H9 (cell line): ENCODE data around the gene DDX25. TPM values are rescaled to one million over a fixed set of nuclear protein-coding genes. Genes with fewer than 3 reads are reported as not detected.
"Not testable (repeated sequence)": the region's sequence is repeated elsewhere in the genome, so short reads cannot be mapped to it uniquely, and the experiment has no call there.

Source experiments
- DNase-seq: peaks from one replicate; pipeline ENCODE4 v3.0.0-alpha.2; 2017
- H2AFZ ChIP-seq: one replicate; pipeline ENCODE4 v1.6.1; 2013; ENCODE audit warnings: mild to moderate bottlenecking, low read length, control low read depth, moderate library complexity
- H2AK5ac ChIP-seq: 2 replicates; pipeline ENCODE4 v1.6.1; 2013; ENCODE audit warnings: low read length, control low read depth, mixed read lengths; ENCODE audit not compliant: insufficient read length
- H2BK120ac ChIP-seq: one replicate; pipeline ENCODE4 v1.6.1; 2013; ENCODE audit warnings: low read depth, mild to moderate bottlenecking, low read length, control low read depth, inconsistent platforms; ENCODE audit not compliant: poor library complexity, severe bottlenecking
- H2BK12ac ChIP-seq: 2 replicates; pipeline ENCODE4 v1.6.1; 2013; ENCODE audit warnings: low read length, control low read depth, mixed read lengths, low read depth; ENCODE audit not compliant: insufficient read length
- H2BK15ac ChIP-seq: 2 replicates; pipeline ENCODE4 v1.6.1; 2013; ENCODE audit warnings: low read depth, low read length, control low read depth
- H2BK20ac ChIP-seq: one replicate; pipeline ENCODE4 v1.6.1; 2013; ENCODE audit warnings: low read depth, mild to moderate bottlenecking, low read length, control low read depth, inconsistent platforms; ENCODE audit not compliant: poor library complexity, severe bottlenecking
- H2BK5ac ChIP-seq: 2 replicates; pipeline ENCODE4 v1.6.1; 2013; ENCODE audit warnings: low read length, control low read depth, mixed read lengths; ENCODE audit not compliant: insufficient read length
- H3K14ac ChIP-seq: 2 replicates; pipeline ENCODE4 v1.6.1; 2013; ENCODE audit warnings: low read length, control low read depth; ENCODE audit not compliant: insufficient read depth
- H3K18ac ChIP-seq: 2 replicates; pipeline ENCODE4 v1.6.1; 2013; ENCODE audit warnings: low read depth, mild to moderate bottlenecking, mixed read lengths, low read length, control low read depth; ENCODE audit not compliant: insufficient read length
- H3K23ac ChIP-seq: 2 replicates; pipeline ENCODE4 v1.6.1; 2013; ENCODE audit warnings: low read length, control low read depth, mixed read lengths, low read depth; ENCODE audit not compliant: insufficient read length
- H3K23me2 ChIP-seq: 2 replicates; pipeline ENCODE4 v1.6.1; 2013; ENCODE audit warnings: low read depth, mild to moderate bottlenecking, mixed read lengths, low read length, control low read depth; ENCODE audit not compliant: insufficient read length, poor library complexity, severe bottlenecking
- H3K27ac ChIP-seq: 2 replicates; pipeline ENCODE4 v1.5.1; 2013; ENCODE audit warnings: low read length, control low read depth, mixed read lengths, low read depth; ENCODE audit not compliant: insufficient read length
- H3K27me3 ChIP-seq: 2 replicates; pipeline ENCODE4 v1.6.1; 2013; ENCODE audit warnings: low read length, control low read depth, inconsistent platforms; ENCODE audit not compliant: insufficient read depth
- H3K4ac ChIP-seq: 2 replicates; pipeline ENCODE4 v1.6.1; 2013; ENCODE audit warnings: low read depth, mild to moderate bottlenecking, control low read depth, inconsistent platforms, low read length, moderate library complexity
- H3K4me1 ChIP-seq: 2 replicates; pipeline ENCODE4 v1.6.1; 2013; ENCODE audit warnings: low read length, control low read depth, inconsistent platforms; ENCODE audit not compliant: insufficient read depth
- H3K4me2 ChIP-seq: 2 replicates; pipeline ENCODE4 v1.6.1; 2013; ENCODE audit warnings: low read length, control low read depth, mixed read lengths; ENCODE audit not compliant: insufficient read length, insufficient read depth
- H3K56ac ChIP-seq: 2 replicates; pipeline ENCODE4 v1.6.1; 2013; ENCODE audit warnings: low read depth, mild to moderate bottlenecking, mixed read lengths, low read length, control low read depth; ENCODE audit not compliant: insufficient read length
- H3K79me1 ChIP-seq: 2 replicates; pipeline ENCODE4 v1.6.1; 2013; ENCODE audit warnings: low read depth, mild to moderate bottlenecking, moderate library complexity, low read length, control low read depth, inconsistent platforms; ENCODE audit not compliant: insufficient read depth, poor library complexity, severe bottlenecking
- H3K79me2 ChIP-seq: 2 replicates; pipeline ENCODE4 v1.6.1; 2013; ENCODE audit warnings: low read length, control low read depth, inconsistent platforms; ENCODE audit not compliant: insufficient read depth
- H3K9ac ChIP-seq: 2 replicates; pipeline ENCODE4 v1.6.1; 2013; ENCODE audit warnings: low read length, control low read depth, mixed read lengths; ENCODE audit not compliant: insufficient read length; ENCODE audit errors: extremely low read depth
- H3K9me3 ChIP-seq: one replicate; pipeline ENCODE4 v1.6.1; 2013; ENCODE audit warnings: low read depth, low read length, inconsistent platforms; ENCODE audit not compliant: control insufficient read depth
- H3T11ph ChIP-seq: one replicate; pipeline ENCODE4 v1.6.1; 2013; ENCODE audit warnings: mild to moderate bottlenecking, low read length, control low read depth, inconsistent platforms
- H4K20me1 ChIP-seq: one replicate; pipeline ENCODE4 v1.6.1; 2013; ENCODE audit not compliant: control insufficient read depth, insufficient read length, insufficient read depth
- H4K5ac ChIP-seq: 2 replicates; pipeline ENCODE4 v1.6.1; 2013; ENCODE audit warnings: low read depth, mild to moderate bottlenecking, mixed read lengths, low read length, control low read depth; ENCODE audit not compliant: insufficient read length
- H4K8ac ChIP-seq: replicated peaks from 2 replicates; pipeline ENCODE4 v1.6.1; 2013; ENCODE audit warnings: low read length, control low read depth, mixed read lengths, low read depth; ENCODE audit not compliant: insufficient read length
- H4K91ac ChIP-seq: 2 replicates; pipeline ENCODE4 v1.6.1; 2013; ENCODE audit warnings: low read depth, mild to moderate bottlenecking, moderate library complexity, mixed read lengths, low read length, control low read depth; ENCODE audit not compliant: insufficient read length
- H3K27ac Mint-ChIP-seq, 3 experiments: 2 replicates in 2 of 3; 3 replicates in 1 of 3; pipeline ENCODE4 v1.8.0; 2020 to 2021; ENCODE audit warnings: mixed read lengths in 3 of 3, mild to moderate bottlenecking in 1 of 3, moderate library complexity in 1 of 3
- H3K27me3 Mint-ChIP-seq: 2 replicates; pipeline ENCODE4 v1.8.0; 2021; ENCODE audit warnings: low read depth, mild to moderate bottlenecking, moderate library complexity, mixed read lengths
- H3K36me3 Mint-ChIP-seq, 3 experiments: 2 replicates in 2 of 3; 3 replicates in 1 of 3; pipeline ENCODE4 v1.8.0; 2020 to 2021; ENCODE audit warnings: low read depth in 3 of 3, mixed read lengths in 3 of 3; ENCODE audit not compliant: insufficient read depth in 1 of 3
- H3K4me1 Mint-ChIP-seq, 2 experiments: 2 replicates each; pipeline ENCODE4 v1.8.0; 2020; ENCODE audit warnings: mixed read lengths in 2 of 2
- H3K4me3 Mint-ChIP-seq, 2 experiments: 2 replicates in 1 of 2; 3 replicates in 1 of 2; pipeline ENCODE4 v1.8.0; 2020 to 2021; ENCODE audit warnings: mild to moderate bottlenecking in 2 of 2, mixed read lengths in 2 of 2, moderate library complexity in 1 of 2
- H3K9me3 Mint-ChIP-seq, 2 experiments: 2 replicates in 1 of 2; 3 replicates in 1 of 2; pipeline ENCODE4 v1.8.0; 2020; ENCODE audit warnings: mild to moderate bottlenecking in 2 of 2, mixed read lengths in 2 of 2, moderate library complexity in 1 of 2
- WGBS: extraction: QIAGEN DNeasy Blood & Tissue Kit; methylation state at CpG from one replicate; pipeline ENCODE4 v1.1.7; 2013; ENCODE audit warnings: missing lambda C conversion rate, low lambda C conversion rate, mixed read lengths; ENCODE audit not compliant: insufficient read length; ENCODE audit errors: extremely low coverage; 5-methylcytosine and 5-hydroxymethylcytosine counted together
- total RNA-seq: library from RNA; stranded (reverse); gene quantifications from 2 replicates; pipeline ENCODE4 v1.2.1, GENCODE V29; 2021

DDX25 gene
- total RNA-seq, 1 experiment from 2014 or later: 6.9 TPM

GRCh38 chr11:125862786-125863185, 41.5 kb upstream of the DDX25 start:
- H3K14ac ChIP-seq, H4K8ac ChIP-seq, H3K4me1 ChIP-seq, H4K20me1 ChIP-seq, H3K79me1 ChIP-seq, H3K23ac ChIP-seq, H3K4me2 ChIP-seq, H3K23me2 ChIP-seq, H3K4me3 Mint-ChIP-seq, H2BK12ac ChIP-seq, H3K27me3 Mint-ChIP-seq, H2BK5ac ChIP-seq, H4K5ac ChIP-seq, H3K4ac ChIP-seq, H3K9me3 ChIP-seq, H3K56ac ChIP-seq, H3K27ac Mint-ChIP-seq, H3K9ac ChIP-seq, H2BK20ac ChIP-seq, H3K27ac ChIP-seq, H2BK15ac ChIP-seq, H2AFZ ChIP-seq, H2AK5ac ChIP-seq, H4K91ac ChIP-seq, H2BK120ac ChIP-seq, H3K27me3 ChIP-seq, H3K4me1 Mint-ChIP-seq, DNase-seq, H3K79me2 ChIP-seq, H3T11ph ChIP-seq, H3K18ac ChIP-seq: not testable (repeated sequence)
- Mint-ChIP-seq H3K36me3 (peaks cover 2 to 19% (median 8%) of the 10 kb centered on the region in 3 experiments; a peak in 6 of 7 replicates), H3K9me3 (peaks cover 34 to 35% of the 10 kb centered on the region in 2 experiments)
- no CpG with 5 or more reads among the region's 33 CpGs for WGBS

DNA sequence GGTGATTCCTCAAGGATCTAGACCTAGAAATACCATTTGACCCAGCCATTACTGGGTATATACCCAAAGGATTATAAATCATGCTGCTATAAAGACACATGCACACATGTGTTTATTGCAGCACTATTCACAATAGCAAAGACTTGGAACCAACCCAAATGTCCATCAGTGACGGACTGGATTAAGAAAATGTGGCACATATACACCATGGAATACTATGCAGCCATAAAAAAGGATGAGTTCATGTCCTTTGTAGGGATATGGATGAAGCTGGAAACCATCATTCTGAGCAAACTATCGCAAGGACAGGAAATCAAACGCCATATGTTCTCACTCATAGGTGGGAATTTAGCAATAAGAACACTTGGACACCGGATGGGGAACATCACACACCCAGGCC, 39.0 kb upstream of the DDX25 start:
- not testable (repeated sequence) for H2BK120ac ChIP-seq, H3K4ac ChIP-seq, H3K79me1 ChIP-seq, H3K27me3 ChIP-seq, H2BK5ac ChIP-seq, H3T11ph ChIP-seq, H3K27me3 Mint-ChIP-seq, H3K27ac ChIP-seq, H3K23me2 ChIP-seq, H2BK12ac ChIP-seq, H3K4me3 Mint-ChIP-seq, H3K27ac Mint-ChIP-seq, H2BK15ac ChIP-seq, H3K9me3 ChIP-seq, H3K79me2 ChIP-seq, H3K4me1 ChIP-seq, H2AFZ ChIP-seq, H3K4me1 Mint-ChIP-seq, H4K20me1 ChIP-seq, H3K9ac ChIP-seq, H3K56ac ChIP-seq, H3K23ac ChIP-seq, H3K4me2 ChIP-seq, DNase-seq, H3K18ac ChIP-seq, H2BK20ac ChIP-seq, H4K91ac ChIP-seq, H2AK5ac ChIP-seq, H3K14ac ChIP-seq, H4K5ac ChIP-seq, H3K36me3 Mint-ChIP-seq, H4K8ac ChIP-seq
- H3K9me3 Mint-ChIP-seq: peaks cover 22% of the 10 kb centered on the region in 2 experiments
- WGBS: no CpG with 5 or more reads among the region's 4 CpGs
